M059J (cell line): ENCODE measurements around the gene SAGE1. TPM values are rescaled to one million over a fixed set of nuclear protein-coding genes. Genes with fewer than 3 reads are reported as not detected.
A peak's percentile ranks its signal among the peaks of the same experiment; 100 is the strongest.
"Not testable (repeated sequence)": the region's sequence is repeated elsewhere in the genome, so short reads cannot be mapped to it uniquely, and the experiment has no call there.

Experiments used
- DNase-seq: peaks from one replicate; pipeline ENCODE4 v3.0.0-alpha.2; 2012; ENCODE audit warnings: low read depth
- total RNA-seq: library from RNA; depleted of rRNA; stranded (reverse); fragments of >200 nt; shearing (Covaris generic); gene quantifications from 2 replicates; pipeline ENCODE4 v1.2.3, GENCODE V29; 2014; rRNA removed

SAGE1 gene, protein sequence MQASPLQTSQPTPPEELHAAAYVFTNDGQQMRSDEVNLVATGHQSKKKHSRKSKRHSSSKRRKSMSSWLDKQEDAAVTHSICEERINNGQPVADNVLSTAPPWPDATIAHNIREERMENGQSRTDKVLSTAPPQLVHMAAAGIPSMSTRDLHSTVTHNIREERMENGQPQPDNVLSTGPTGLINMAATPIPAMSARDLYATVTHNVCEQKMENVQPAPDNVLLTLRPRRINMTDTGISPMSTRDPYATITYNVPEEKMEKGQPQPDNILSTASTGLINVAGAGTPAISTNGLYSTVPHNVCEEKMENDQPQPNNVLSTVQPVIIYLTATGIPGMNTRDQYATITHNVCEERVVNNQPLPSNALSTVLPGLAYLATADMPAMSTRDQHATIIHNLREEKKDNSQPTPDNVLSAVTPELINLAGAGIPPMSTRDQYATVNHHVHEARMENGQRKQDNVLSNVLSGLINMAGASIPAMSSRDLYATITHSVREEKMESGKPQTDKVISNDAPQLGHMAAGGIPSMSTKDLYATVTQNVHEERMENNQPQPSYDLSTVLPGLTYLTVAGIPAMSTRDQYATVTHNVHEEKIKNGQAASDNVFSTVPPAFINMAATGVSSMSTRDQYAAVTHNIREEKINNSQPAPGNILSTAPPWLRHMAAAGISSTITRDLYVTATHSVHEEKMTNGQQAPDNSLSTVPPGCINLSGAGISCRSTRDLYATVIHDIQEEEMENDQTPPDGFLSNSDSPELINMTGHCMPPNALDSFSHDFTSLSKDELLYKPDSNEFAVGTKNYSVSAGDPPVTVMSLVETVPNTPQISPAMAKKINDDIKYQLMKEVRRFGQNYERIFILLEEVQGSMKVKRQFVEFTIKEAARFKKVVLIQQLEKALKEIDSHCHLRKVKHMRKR
- not detected in 2 replicates for total RNA-seq

GRCh38 chrX:135893294-135893817 lies at the start of gene SAGE1, which contains the start of gene CT45A10:
TSS of gene SAGE1 (plus strand) at chrX:135893716. CDS start at chrX:135896243, 2,527 bp downstream.
TSS of gene CT45A10 (minus strand) at chrX:135893444. CDS start at chrX:135885344, 8,100 bp downstream.
- DNase-seq = no peak

DNA sequence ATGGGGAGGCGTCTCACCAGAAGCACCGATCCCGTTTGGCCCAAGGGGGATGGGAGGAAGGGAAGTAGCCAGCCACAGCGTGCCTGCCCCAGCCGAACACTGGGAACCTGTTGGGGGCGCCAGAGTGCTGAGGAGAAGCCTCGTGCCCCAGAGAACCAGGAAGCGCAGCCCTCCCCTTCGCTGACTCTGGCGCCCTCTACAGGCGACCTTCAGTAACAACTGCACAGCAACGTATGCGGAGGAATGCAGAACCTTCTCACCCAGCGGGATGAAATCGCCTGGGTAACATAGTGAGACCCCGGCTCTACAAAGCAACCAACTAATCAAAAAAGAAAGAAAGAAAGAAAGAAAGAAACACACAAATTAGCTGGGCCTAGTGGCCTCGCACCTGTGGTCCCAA lies 39.1 kb upstream of the SAGE1 start, which contains the start of gene CT45A8:
CT45A8 (minus strand) TSS at position 101 of the 400 bp plus-strand sequence. CDS start 3,755 bp downstream, outside the sequence.
- DNase-seq = not testable (repeated sequence)

DNA sequence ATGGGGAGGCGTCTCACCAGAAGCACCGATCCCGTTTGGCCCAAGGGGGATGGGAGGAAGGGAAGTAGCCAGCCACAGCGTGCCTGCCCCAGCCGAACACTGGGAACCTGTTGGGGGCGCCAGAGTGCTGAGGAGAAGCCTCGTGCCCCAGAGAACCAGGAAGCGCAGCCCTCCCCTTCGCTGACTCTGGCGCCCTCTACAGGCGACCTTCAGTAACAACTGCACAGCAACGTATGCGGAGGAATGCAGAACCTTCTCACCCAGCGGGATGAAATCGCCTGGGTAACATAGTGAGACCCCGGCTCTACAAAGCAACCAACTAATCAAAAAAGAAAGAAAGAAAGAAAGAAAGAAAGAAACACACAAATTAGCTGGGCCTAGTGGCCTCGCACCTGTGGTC lies 21.8 kb upstream of the SAGE1 start, which contains the start of gene CT45A9:
CT45A9 (minus strand) TSS at position 101 of the 400 bp plus-strand sequence. CDS start 3,751 bp downstream, outside the sequence.
- not testable (repeated sequence) for DNase-seq

DNA sequence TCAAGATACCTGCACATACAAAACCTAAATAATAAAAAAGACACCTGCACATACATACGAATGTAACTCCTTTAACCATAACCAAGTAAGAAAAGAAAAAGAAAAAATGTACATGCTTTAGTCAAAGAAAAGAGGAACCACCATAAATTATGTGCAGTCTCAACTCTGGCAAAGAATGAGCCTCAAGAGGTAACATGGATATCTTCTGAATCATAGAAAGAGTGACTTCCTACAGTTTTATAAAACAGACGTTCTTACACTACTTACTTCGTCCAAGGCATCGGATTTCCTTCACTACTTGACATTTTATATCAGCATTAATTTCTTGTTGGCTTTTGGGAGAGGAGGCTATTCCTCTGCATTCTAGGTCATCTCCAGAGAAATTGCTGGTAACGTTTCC lies 10.8 kb upstream of the SAGE1 start:
- DNase-seq = not testable (repeated sequence)

- not testable (repeated sequence) for DNase-seq
These were observed 5.3 kb upstream of the SAGE1 start for GRCh38 chrX:135888230-135888629.

GRCh38 chrX:135888976-135889375 lies 4.5 kb upstream of the SAGE1 start:
- DNase-seq = peak; percentile 16

GRCh38 chrX:135890087-135890585 lies 3.4 kb upstream of the SAGE1 start:
- DNase-seq = no peak

GRCh38 chrX:135892781-135893180 lies 735 bp upstream of the SAGE1 start:
- no peak for DNase-seq

GRCh38 chrX:135910251-135910650 lies 16.7 kb downstream of the SAGE1 start:
- DNase-seq = no peak

DNA sequence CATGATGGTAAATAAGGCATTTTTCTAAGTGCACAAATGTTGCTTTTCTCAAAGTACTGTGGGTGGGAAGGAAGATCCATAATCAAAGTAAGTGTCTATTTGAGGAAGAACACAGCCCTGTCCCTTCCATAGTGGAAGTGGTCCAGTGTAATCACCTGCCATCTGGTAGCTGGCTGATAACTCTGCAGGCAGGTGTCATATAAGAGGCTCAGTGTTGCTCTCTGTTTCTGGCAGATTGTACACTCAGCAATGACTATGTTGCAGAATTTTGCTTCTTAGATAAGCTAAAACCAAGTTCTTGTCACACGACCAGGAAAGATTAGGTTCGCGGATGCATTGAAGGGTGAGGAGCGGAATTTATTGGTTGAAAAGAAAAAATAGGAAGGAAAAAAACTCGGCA lies 20.9 kb downstream of the SAGE1 start:
- DNase-seq = no peak

GRCh38 chrX:135920516-135920915 lies 27.0 kb downstream of the SAGE1 start:
- not testable (repeated sequence) for DNase-seq

- peak; percentile 17 for DNase-seq
These were observed 29.8 kb downstream of the SAGE1 start for GRCh38 chrX:135923353-135923752.

DNA sequence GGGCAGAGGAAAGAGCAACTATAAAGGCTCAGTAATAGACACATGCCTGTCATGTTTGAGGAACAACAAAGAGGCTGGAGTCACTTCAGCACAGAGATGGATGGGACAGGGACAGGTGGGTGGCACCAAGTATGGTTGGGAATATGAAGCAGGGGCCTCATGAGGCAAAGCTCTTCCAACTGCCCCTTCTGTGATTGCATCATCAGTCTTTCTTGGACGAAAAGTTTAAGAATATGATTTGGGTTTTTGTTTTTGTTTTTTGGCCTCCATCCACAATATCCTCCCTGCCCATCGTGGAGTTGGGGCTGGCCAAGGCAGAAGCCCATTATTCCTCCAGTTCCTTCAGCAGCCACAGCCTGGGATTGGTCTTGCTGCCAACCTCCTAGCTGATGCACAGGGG lies 34.4 kb downstream of the SAGE1 start:
- DNase-seq = no peak

DNA sequence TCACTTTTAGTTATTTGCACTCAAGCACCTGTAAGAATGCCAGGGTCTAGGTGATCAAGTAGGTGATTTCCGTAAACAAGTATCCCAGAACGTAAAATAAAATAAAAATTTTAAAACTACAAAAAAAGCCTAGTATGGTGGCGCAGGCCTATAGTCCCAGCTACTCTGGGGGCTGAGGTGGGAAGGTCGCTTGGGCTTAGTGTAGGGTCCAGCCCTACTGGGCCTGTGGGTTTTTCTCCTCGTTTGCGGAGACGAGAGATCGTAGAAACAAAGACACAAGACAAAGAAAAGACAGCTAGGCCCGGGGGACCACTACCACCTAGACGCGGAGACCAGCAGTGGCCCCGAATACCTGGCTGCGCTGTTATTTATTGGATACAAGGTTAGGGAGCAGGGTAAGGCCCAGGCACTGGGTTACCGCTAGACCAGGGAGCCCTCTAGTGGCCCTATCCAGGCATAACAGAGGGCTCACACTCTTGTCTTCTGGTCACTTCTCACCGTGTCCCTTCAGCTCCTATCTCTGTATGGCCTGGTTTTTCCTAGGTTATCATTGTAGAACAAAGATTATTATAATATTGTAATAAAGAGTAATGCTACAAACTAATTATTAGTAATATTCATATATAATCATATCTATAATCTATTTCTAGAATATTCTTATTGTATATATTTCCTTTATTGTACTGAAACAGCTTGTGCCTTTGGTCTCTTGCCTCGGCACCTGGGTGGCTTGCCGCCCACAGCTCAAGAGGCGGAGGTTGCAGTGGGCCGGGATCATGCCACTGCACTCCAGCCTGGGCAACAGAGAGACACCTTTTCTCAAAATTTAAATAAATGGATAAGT lies 38.4 kb downstream of the SAGE1 start:
- DNase-seq = peak; percentile 52

GRCh38 chrX:135944486-135944885 lies 51.0 kb downstream of the SAGE1 start:
- no peak for DNase-seq

DNA sequence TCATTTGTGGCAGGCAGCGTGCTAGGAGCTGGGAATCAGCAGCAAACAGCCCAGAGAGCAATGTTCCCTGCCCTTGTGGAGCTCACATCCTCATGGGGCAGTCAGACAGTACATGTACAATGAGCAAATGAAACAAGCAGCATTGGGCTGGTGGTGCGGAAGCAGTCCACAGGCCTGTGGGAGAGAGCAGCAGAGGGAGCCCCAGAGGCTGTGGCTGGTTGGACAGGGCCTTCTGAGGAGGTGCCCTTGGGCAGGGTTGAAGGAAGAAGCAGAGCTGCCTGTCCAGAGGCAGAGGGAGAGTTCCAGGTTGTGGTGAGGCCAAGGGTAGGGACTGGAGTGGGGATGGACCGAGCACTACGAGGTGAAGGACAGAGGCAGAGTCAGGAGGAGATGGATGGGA lies 57.8 kb downstream of the SAGE1 start:
- no peak for DNase-seq
